Left forelimb (tissue), 1 donor: ENCODE measurements around the gene DRICH1.
"Not testable (repeated sequence)": the region's sequence is repeated elsewhere in the genome, so short reads cannot be mapped to it uniquely, and the experiment has no call there.

Source experiments
- DNase-seq: peaks from one replicate; pipeline ENCODE4 v3.0.0-alpha.2; 2018; ENCODE audit warnings: low spot score

DRICH1 gene

DNA sequence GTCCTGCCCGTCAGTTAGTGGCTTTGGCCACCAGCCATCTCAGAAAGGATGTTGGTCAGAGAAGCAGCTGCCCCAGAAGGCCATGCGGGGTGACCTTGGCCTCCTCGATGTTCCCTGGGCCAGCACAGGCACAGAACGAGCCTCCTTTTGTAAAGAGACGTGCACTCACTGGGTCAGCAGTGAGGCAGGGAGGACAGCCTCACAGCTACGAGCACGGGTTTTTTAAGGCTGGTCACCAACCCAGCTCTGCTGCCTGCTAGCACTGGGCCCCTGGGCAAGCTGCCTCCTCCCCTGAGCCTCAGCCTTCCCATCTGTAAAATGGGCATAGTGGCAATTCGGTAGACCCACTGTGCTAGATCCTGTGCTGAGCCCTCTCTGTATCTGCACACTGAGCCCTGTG lies 62.8 kb downstream of the DRICH1 start:
- DNase-seq = no peak

DNA sequence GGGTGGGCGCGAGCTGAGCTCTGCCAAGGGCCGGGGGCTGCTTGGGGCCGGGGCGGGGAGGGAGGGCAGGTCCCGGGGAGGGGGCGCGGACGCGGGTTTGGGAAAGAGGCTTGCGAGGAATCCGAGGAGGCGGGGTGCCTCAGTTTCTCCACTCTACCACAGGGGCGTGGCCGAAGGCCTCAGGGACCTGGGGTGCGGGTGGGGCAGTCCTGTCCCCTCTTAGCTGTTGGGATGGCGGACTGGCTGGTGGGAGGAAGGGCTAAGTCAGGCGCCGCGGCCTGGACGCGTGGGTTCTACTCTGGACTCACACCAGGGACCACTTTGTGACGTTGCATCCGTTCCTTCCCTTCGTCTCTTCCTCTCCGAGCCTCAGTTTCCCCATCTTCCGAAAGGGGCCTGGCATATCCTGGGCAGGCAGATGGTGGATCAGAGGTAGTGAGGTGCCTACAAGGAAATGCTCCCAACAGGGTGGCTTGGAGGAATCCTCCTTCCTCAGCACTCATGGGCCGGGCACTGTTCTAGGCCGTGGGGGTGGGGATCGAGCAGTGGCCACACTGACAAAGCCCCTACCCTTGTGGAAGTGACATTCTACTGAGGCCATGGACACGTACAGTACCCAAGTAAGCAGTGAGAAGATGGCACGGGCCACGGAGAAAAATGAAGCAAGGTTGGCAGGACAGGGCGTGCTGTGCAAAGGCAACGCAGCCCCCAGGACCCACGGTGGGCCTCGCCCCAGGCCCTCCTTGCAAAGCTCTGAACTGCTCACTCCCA lies 65.2 kb downstream of the DRICH1 start:
- no peak for DNase-seq

DNA sequence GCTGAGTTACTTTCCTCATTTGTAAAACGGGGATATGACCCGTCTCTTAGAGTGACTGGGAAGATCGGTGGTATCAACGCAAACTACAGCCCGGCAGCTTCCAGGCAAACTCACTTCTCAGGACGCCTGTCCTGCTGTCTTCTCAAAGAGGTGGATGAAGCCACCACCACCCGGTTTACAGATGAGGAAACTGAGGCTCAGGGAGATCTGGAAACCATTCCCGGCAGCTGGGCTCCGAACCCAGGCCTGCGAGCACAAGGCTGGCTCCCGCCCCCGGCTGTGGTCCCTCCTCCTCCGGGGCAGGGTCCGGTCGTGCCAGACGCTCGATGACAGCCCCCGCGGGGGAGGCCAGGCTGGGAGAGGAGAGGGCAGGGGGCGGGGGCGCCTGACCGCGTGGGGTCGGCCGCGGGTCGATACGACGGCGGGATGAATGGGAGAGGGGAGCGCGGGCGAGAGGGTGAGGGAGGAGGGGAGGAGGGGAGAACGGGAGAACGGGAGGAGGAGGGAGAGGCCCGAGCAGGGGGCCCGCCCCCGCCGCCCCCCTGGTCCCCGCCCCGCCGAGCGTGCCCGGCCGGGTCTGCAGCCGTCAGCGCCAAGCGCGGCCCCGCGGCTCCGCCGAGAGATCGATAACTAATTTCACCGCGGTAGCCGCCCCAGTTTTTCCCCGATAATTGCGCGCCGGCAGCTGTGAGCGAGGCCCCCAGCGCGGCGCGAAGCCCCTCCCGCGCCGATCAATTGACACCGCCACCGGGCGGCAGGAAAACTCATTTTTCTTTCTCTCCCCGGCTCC lies 66.0 kb downstream of the DRICH1 start:
- DNase-seq = no peak

DNA sequence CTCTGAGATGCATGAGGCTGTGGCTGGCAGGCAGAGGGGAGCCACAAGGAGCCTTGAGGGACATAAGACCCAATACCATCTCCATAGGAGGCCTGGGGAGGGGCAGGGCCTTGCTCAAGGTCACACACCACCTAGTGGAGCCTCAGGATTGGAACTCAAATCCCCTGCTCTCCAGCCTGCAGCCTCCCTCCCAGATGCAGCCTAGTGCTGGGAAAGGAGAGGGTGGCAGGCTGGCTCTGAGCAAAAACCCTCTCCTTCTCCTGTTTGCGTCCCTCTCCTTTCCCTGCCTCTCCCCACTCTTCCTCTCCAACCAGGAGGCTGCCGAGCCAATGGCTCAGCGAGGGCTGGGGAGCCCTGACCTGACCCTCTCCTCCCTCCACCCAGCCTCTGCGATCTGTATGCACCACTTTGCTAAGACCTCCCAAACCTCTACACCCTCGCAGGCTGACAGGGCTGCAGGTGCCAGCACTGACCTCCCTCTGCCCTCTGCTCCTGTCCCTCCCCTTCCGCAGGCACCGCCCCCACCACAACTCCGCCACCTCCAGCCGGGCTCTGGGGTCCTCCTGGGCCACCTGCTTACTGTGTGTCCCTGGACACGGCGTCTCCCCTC lies 66.7 kb downstream of the DRICH1 start:
- DNase-seq = no peak

DNA sequence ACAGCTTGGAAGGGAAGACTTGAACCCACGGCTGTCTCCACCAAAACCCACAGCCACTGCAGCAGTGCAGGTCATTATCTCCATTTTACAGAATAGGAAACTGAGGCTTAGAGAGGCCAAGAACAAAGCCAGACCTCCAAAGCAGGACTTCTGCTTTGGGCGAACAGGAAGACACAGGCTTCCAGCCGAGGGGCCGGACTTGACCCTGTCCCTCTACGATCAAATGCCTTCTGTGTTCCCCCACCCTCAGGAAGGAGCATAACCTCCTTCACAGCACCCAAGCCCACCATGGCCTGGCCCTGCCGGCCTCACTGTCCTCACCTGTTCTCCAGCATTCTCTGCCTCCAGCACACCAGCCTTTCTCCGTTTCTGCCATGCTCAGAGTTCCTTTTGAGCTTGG lies 67.8 kb downstream of the DRICH1 start:
- no peak for DNase-seq

DNA sequence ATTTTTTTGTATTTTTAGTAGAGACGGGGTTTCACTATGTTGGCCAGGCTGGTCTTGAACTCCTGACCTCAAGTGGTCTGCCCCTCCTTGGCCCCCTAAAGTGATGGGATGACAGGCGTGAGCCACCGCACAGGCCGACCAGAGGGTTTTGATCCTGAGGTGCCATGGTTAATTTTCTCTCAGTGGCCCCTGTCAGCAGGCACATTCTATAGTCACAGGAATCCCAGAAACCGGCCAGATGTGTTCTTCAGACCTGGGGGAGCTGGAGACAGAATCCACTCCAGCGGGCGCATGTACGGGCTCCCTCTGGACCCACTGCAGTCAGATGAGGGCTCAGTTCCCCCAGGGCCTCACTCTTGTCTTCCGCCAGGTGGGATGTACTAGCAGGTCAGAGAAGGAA lies 69.0 kb downstream of the DRICH1 start:
- DNase-seq = no peak

DNA sequence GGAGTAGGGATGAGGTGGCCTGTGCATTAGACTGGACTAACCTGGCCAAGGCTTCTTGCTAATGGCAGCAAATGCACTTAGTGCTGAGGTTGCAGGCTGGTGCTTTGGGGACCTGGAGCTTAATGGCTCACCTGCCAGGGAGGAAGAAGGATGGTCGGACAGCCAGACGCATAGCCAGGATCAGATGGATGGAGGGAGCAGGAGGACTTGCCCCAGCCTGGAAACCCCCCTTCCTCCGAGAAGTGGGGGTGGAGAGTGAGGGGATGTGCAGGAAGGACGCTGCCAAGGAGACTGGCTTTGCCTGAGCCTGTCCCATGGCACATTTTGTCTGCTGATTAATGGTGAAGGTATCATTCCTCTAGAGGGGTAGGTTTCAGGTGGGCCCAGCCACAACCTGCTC lies 69.9 kb downstream of the DRICH1 start:
- no peak for DNase-seq

DNA sequence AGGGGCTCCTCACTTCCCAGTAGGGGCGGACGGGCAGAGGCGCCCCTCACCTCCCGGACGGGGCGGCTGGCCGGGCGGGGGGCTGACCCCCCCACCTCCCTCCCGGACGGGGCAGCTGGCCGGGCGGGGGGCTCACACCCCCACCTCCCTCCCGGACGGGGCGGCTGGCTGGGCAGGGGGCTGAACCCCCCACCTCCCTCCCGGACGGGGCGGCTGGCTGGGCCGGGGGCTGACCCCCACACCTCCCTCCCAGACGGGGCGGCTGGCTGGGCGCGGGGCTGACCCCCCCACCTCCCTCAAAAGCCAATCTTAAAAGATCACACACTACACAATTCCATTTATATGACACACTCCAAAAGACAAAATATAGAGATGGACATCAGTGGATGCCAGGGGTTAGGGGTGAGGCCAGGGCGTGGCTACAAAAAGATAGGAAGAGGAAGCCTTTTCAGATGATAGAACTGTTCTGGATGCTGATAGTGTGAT lies 71.1 kb downstream of the DRICH1 start:
- not testable (repeated sequence) for DNase-seq

DNA sequence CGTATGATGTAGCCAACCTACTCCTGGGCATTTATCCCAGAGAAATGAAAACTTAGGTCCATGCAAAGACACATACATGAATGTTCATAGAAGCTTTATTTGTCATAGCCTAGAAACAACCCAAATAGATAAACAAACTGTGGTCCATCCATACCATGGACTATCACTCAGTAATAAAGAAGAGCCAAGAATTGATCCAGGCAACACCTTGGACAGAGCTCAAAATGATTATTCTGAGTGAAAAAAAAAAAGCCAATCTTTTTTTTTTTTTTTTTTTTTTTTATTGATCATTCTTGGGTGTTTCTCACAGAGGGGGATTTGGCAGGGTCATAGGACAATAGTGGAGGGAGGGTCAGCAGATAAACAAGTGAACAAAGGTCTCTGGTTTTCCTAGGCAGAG lies 71.9 kb downstream of the DRICH1 start:
- DNase-seq = not testable (repeated sequence)
